IMR-90 (cell line): ENCODE data around the gene CPXM2. TPM values are rescaled to one million over a fixed set of nuclear protein-coding genes. Genes with fewer than 3 reads are reported as not detected.

ENCODE experiments used
- ATAC-seq: fragments of 200-7000 bp; cut with Tn5 transposase; 2 replicates; pipeline ENCODE4 v1.9.1; 2020; ENCODE audit warnings: low read depth, mild to moderate bottlenecking, moderate library complexity
- BruUV-seq: library from RNA; stranded (reverse); fragments of 400-500 nt; replicated peaks from 2 replicates; lab custom pipeline; 2021; lab: Mats Ljungman, UMichigan
- CTCF ChIA-PET: fragments of 300-600 bp; formaldehyde crosslinking; extraction: SDS; loops from one replicate; lab custom pipeline; 2021; ENCODE audit warnings: antibody characterized with exemption; lab: Yijun Ruan, JAX
- POLR2A ChIA-PET: fragments of 300-600 bp; sonication (Branson Sonifier 250); formaldehyde crosslinking; loops from one replicate; lab custom pipeline; 2022; ENCODE audit warnings: antibody characterized with exemption; ENCODE audit not compliant: unreplicated experiment; lab: Charles Lee
- DNase-seq: peaks from one replicate; pipeline ENCODE4 v3.0.0; 2013
- H2AFZ ChIP-seq: replicated peaks from 2 replicates; pipeline ENCODE3; 2013; ENCODE audit warnings: low read length, mild to moderate bottlenecking; ENCODE audit not compliant: poor library complexity
- H2AK5ac ChIP-seq: 2 replicates; pipeline ENCODE4 v1.6.1; 2013; ENCODE audit warnings: low read depth, low read length, inconsistent platforms
- H2AK9ac ChIP-seq: replicated peaks from 2 replicates; pipeline ENCODE3; 2013; ENCODE audit warnings: mild to moderate bottlenecking, low read depth, low read length, moderate library complexity; ENCODE audit not compliant: poor library complexity
- H2BK120ac ChIP-seq: 2 replicates; pipeline ENCODE4 v1.6.1; 2013; ENCODE audit warnings: low read depth, low read length, inconsistent platforms
- H2BK15ac ChIP-seq: 3 replicates; pipeline ENCODE4 v1.6.1; 2013; ENCODE audit warnings: low read depth, low read length, inconsistent platforms
- H2BK20ac ChIP-seq: 2 replicates; pipeline ENCODE4 v1.6.1; 2013; ENCODE audit warnings: low read depth, mild to moderate bottlenecking, inconsistent platforms, low read length, moderate library complexity
- H2BK5ac ChIP-seq: 2 replicates; pipeline ENCODE4 v1.6.1; 2013; ENCODE audit warnings: mild to moderate bottlenecking, low read depth, low read length, inconsistent platforms; ENCODE audit not compliant: poor library complexity, severe bottlenecking
- H3K14ac ChIP-seq: replicated peaks from 2 replicates; pipeline ENCODE4 v1.6.1; 2013; ENCODE audit warnings: low read depth, low read length, inconsistent platforms
- H3K18ac ChIP-seq: 2 replicates; pipeline ENCODE4 v1.6.1; 2013; ENCODE audit warnings: low read depth, low read length, control low read depth
- H3K23ac ChIP-seq: 2 replicates; pipeline ENCODE4 v1.6.1; 2013; ENCODE audit warnings: low read depth, low read length, inconsistent platforms
- H3K27ac ChIP-seq: 2 replicates; pipeline ENCODE4 v1.5.1; 2013; ENCODE audit warnings: mild to moderate bottlenecking, control low read depth, low read length; ENCODE audit not compliant: insufficient read depth
- H3K27me3 ChIP-seq: 2 replicates; pipeline ENCODE4 v1.6.1; 2013; ENCODE audit warnings: low read length; ENCODE audit not compliant: control insufficient read depth, insufficient read depth
- H3K36me3 ChIP-seq: 2 replicates; pipeline ENCODE4 v1.6.1; 2013; ENCODE audit warnings: low read length, mixed read lengths; ENCODE audit not compliant: control insufficient read depth, insufficient read depth
- H3K4ac ChIP-seq: 2 replicates; pipeline ENCODE4 v1.6.1; 2013; ENCODE audit warnings: low read depth, low read length, inconsistent platforms
- H3K4me1 ChIP-seq: 2 replicates; pipeline ENCODE4 v1.6.1; 2013; ENCODE audit warnings: low read length, mixed read lengths; ENCODE audit not compliant: control insufficient read depth, insufficient read depth
- H3K4me2 ChIP-seq: 2 replicates; pipeline ENCODE4 v1.6.1; 2013; ENCODE audit warnings: low read depth, mild to moderate bottlenecking, control low read depth, low read length, moderate library complexity
- H3K4me3 ChIP-seq: 2 replicates; pipeline ENCODE4 v1.5.1; 2013; ENCODE audit warnings: low read depth, mild to moderate bottlenecking, control low read depth, low read length, moderate library complexity; ENCODE audit not compliant: insufficient read depth
- H3K56ac ChIP-seq: 2 replicates; pipeline ENCODE4 v1.6.1; 2013; ENCODE audit warnings: low read length, inconsistent platforms; ENCODE audit not compliant: insufficient read depth; ENCODE audit errors: extremely low read depth
- H3K79me1 ChIP-seq, 2 experiments: 2 replicates each; pipeline ENCODE4 v1.6.1; 2013; ENCODE audit warnings: low read length in 2 of 2, inconsistent platforms in 1 of 2, low read depth in 1 of 2
- H3K9ac ChIP-seq: 2 replicates; pipeline ENCODE4 v1.6.1; 2013; ENCODE audit warnings: low read depth, low read length, control low read depth
- H3K9me1 ChIP-seq: 2 replicates; pipeline ENCODE4 v1.6.1; 2013; ENCODE audit warnings: low read length, inconsistent platforms; ENCODE audit not compliant: insufficient read depth
- H3K9me3 ChIP-seq: 2 replicates; pipeline ENCODE4 v1.6.1; 2013; ENCODE audit warnings: low read length; ENCODE audit not compliant: control insufficient read depth, insufficient read depth
- H4K20me1 ChIP-seq: 2 replicates; pipeline ENCODE4 v1.6.1; 2013; ENCODE audit warnings: low read length, inconsistent platforms; ENCODE audit not compliant: insufficient read depth
- H4K5ac ChIP-seq: 2 replicates; pipeline ENCODE4 v1.6.1; 2013; ENCODE audit warnings: mild to moderate bottlenecking, low read depth, low read length, control low read depth
- H4K8ac ChIP-seq, 2 experiments: 2 replicates each; pipeline ENCODE4 v1.6.1; 2013; ENCODE audit warnings: low read depth in 2 of 2, low read length in 2 of 2, control low read depth in 1 of 2, inconsistent platforms in 1 of 2
- H4K91ac ChIP-seq: 2 replicates; pipeline ENCODE4 v1.6.1; 2013; ENCODE audit warnings: low read depth, low read length, inconsistent platforms; ENCODE audit not compliant: insufficient read depth
- MAFK ChIP-seq: IDR thresholded peaks from 2 replicates; pipeline ENCODE4 v1.6.1; 2012; ENCODE audit warnings: low read depth, low read length, improper control_type of control experiment
- WGBS, 2 experiments: methylation state at CpG; one replicate each; pipeline versions ENCODE4 v1.1.5 to v1.1.7; 2013; ENCODE audit warnings: missing lambda C conversion rate in 2 of 2; ENCODE audit not compliant: insufficient read length in 1 of 2; ENCODE audit errors: extremely low coverage in 2 of 2; 5-methylcytosine and 5-hydroxymethylcytosine counted together
- dilution Hi-C: fragments of 300-500 bp; cut with HindIII; formaldehyde crosslinking; loops from one replicate; pipeline ENCODE4 v1.14.3; 2018; ENCODE audit warnings: low sequenced_read_pairs; ENCODE audit not compliant: unreplicated experiment
- in situ Hi-C: fragments of 300-500 bp; cut with MboI; formaldehyde crosslinking; loops from 3 replicates; pipeline ENCODE4 v1.14.3; 2019; ENCODE audit warnings: low sequenced_read_pairs, inconsistent platforms, mixed read lengths
- intact Hi-C: fragments of 100-400 bp; cut with micrococcal nuclease; formaldehyde crosslinking; loops from 2 replicates; pipeline ENCODE4 v1.10.0; 2022
- polyA plus RNA-seq, 3 experiments: library from polyadenylated mRNA; depleted of rRNA; stranded (reverse); fragments of >200 nt; gene quantifications; 2 replicates each; pipeline ENCODE4 v1.2.3, GENCODE V29; 2012; ENCODE audit warnings: low replicate concordance in 1 of 3
- total RNA-seq: library from RNA; depleted of rRNA; stranded (reverse); fragments of >200 nt; gene quantifications from 2 replicates; pipeline ENCODE4 v1.2.3, GENCODE V29; 2012

The CPXM2 gene
- total and polyA plus RNA-seq, 2 of the 4 experiments (the other 2 are of a cell fraction) = not detected

- Histone ChIP-seq H3K4me3 (no peak overlapping the region), H3K4ac (no peak overlapping the region), H3K4me2 (no peak overlapping the region), H3K9ac (no peak overlapping the region), H4K91ac (no peak overlapping the region), H4K20me1 (no peaks in the 10 kb centered on the region), H4K5ac (no peak overlapping the region), H2BK15ac (no peak overlapping the region), H3K9me1 (no peaks in the 10 kb centered on the region), H3K18ac (no peak overlapping the region), H2AK5ac (no peak overlapping the region), H3K27me3 (no peaks in the 10 kb centered on the region), H2BK5ac (no peak overlapping the region), H4K8ac (no peak overlapping the region), H3K36me3 (no peaks in the 10 kb centered on the region), H3K14ac (no peak overlapping the region), H3K4me1 (no peaks in the 10 kb centered on the region), H3K79me1 (no peaks in the 10 kb centered on the region), H2AFZ (no peak overlapping the region), H2BK120ac (no peak overlapping the region), H3K23ac (no peak overlapping the region), H3K9me3 (0 out of 2 replicates have a peak, but pooled peaks cover 3% of the 10 kb centered on the region), H2BK20ac (no peak overlapping the region), H3K56ac (no peak overlapping the region), H3K27ac (no peak overlapping the region), H2AK9ac (no peak overlapping the region)
- 20% methylated on average over 1 of the region's 2 CpGs; no CpG with 5 or more reads in 1 of the 2 experiments for WGBS, 2 experiments
- in situ Hi-C loops (no loop called here), dilution Hi-C loops (no loop called here), intact Hi-C loops (no loop called here)
- no peak for DNase-seq
- no peak for ATAC-seq
- BruUV-seq = no TSS peak
- CTCF ChIA-PET = no interaction called here
- POLR2A ChIA-PET = no interaction called here
- TF ChIP-seq MAFK = no peak
Observed at GRCh38 chr10:123808286-123808685, 83.3 kb downstream of the CPXM2 start.
